C4-2B (cell line): ENCODE results near the gene OMG.

Source experiments
- ZFX ChIP-seq: fragments of 450-650 bp; IDR thresholded peaks from 2 replicates; pipeline ENCODE4 v1.6.1; 2017
- TF ChIP-seq, protein P1 (sequence below): fragments of 450-650 bp; conservative IDR thresholded peaks from 2 replicates; pipeline ENCODE4 v1.5.1; 2017; ENCODE audit warnings: mild to moderate bottlenecking

DNA sequence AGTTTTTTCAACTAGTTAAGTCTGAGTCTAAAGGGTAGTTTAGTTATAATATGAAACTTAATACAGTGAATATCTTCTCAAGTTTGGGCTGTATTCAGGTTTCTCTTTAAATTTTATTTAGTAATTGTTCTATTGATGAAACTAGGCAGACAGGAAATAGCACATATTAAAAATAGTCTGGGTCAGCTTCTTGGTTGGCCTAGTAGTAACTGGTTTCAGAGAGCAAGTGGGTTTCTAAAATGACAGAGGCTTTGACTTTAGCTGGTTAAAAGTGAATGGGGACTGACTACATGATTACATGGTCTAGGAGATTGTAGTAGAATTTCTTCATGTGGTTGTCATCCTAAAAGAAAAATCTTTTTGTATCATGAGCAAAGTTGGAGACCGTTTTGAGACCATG lies 46.8 kb downstream of the OMG start:
- TF ChIP-seq, protein P1, sequence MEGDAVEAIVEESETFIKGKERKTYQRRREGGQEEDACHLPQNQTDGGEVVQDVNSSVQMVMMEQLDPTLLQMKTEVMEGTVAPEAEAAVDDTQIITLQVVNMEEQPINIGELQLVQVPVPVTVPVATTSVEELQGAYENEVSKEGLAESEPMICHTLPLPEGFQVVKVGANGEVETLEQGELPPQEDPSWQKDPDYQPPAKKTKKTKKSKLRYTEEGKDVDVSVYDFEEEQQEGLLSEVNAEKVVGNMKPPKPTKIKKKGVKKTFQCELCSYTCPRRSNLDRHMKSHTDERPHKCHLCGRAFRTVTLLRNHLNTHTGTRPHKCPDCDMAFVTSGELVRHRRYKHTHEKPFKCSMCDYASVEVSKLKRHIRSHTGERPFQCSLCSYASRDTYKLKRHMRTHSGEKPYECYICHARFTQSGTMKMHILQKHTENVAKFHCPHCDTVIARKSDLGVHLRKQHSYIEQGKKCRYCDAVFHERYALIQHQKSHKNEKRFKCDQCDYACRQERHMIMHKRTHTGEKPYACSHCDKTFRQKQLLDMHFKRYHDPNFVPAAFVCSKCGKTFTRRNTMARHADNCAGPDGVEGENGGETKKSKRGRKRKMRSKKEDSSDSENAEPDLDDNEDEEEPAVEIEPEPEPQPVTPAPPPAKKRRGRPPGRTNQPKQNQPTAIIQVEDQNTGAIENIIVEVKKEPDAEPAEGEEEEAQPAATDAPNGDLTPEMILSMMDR, result no peak
- TF ChIP-seq ZFX, result no peak
